ENCODE measurements around the gene ADAMTSL1.

Gene ADAMTSL1

GRCh38 chr9:18573021-18573556 is 99.1 kb downstream of the ADAMTSL1 start:
- H3K4me3 Mint-ChIP-seq = no peak overlapping the region
- H3K9me3 Mint-ChIP-seq = no peaks in the 10 kb centered on the region
- H3K27me3 Mint-ChIP-seq (ENCODE audit: low read depth) = no peaks in the 10 kb centered on the region
- H3K27ac Mint-ChIP-seq = no peak overlapping the region
- DNase-seq (ENCODE audit: low spot score) = no peak
- H3K36me3 Mint-ChIP-seq (ENCODE audit: low read depth) = no peaks in the 10 kb centered on the region
- H3K4me1 Mint-ChIP-seq (ENCODE audit: low read depth) = no peaks in the 10 kb centered on the region

- H3K27me3 Mint-ChIP-seq (ENCODE audit: low read depth) = no peaks in the 10 kb centered on the region
- no peaks in the 10 kb centered on the region for H3K36me3 Mint-ChIP-seq (ENCODE audit: low read depth)
- H3K9me3 Mint-ChIP-seq = no peaks in the 10 kb centered on the region
- H3K4me1 Mint-ChIP-seq (ENCODE audit: low read depth) = no peaks in the 10 kb centered on the region
- H3K4me3 Mint-ChIP-seq = no peak overlapping the region
- H3K27ac Mint-ChIP-seq = no peak overlapping the region
- DNase-seq (ENCODE audit: low spot score) = no peak
These were observed 101.7 kb downstream of the ADAMTSL1 start for GRCh38 chr9:18575686-18576085.

- Mint-ChIP-seq H3K27ac (no peak overlapping the region), H3K36me3 (ENCODE audit: low read depth) (no peaks in the 10 kb centered on the region), H3K27me3 (ENCODE audit: low read depth) (no peaks in the 10 kb centered on the region), H3K4me1 (ENCODE audit: low read depth) (no peaks in the 10 kb centered on the region), H3K4me3 (no peak overlapping the region), H3K9me3 (no peaks in the 10 kb centered on the region)
- DNase-seq (ENCODE audit: low spot score) = no peak
These were observed 105.6 kb downstream of the ADAMTSL1 start for GRCh38 chr9:18579536-18579935.

GRCh38 chr9:18580151-18580550 is 106.2 kb downstream of the ADAMTSL1 start:
- Mint-ChIP-seq H3K4me1 (ENCODE audit: low read depth) (no peaks in the 10 kb centered on the region), H3K9me3 (no peaks in the 10 kb centered on the region), H3K27me3 (ENCODE audit: low read depth) (no peaks in the 10 kb centered on the region), H3K27ac (no peak overlapping the region), H3K4me3 (no peak overlapping the region), H3K36me3 (ENCODE audit: low read depth) (no peaks in the 10 kb centered on the region)
- no peak for DNase-seq (ENCODE audit: low spot score)

- H3K4me3 Mint-ChIP-seq = no peak overlapping the region
- H3K9me3 Mint-ChIP-seq = peaks cover 1% of the 10 kb centered on the region
- H3K36me3 Mint-ChIP-seq (ENCODE audit: low read depth) = no peaks in the 10 kb centered on the region
- no peaks in the 10 kb centered on the region for H3K4me1 Mint-ChIP-seq (ENCODE audit: low read depth)
- H3K27ac Mint-ChIP-seq = no peak overlapping the region
- no peak for DNase-seq (ENCODE audit: low spot score)
- H3K27me3 Mint-ChIP-seq (ENCODE audit: low read depth) = no peaks in the 10 kb centered on the region
These were observed 112.0 kb downstream of the ADAMTSL1 start for GRCh38 chr9:18585996-18586395.

- Mint-ChIP-seq H3K4me3 (no peak overlapping the region), H3K4me1 (ENCODE audit: low read depth) (no peaks in the 10 kb centered on the region), H3K27ac (no peak overlapping the region), H3K9me3 (peaks cover 8% of the 10 kb centered on the region), H3K27me3 (ENCODE audit: low read depth) (no peaks in the 10 kb centered on the region), H3K36me3 (ENCODE audit: low read depth) (no peaks in the 10 kb centered on the region)
- no peak for DNase-seq (ENCODE audit: low spot score)
These were observed 114.0 kb downstream of the ADAMTSL1 start for GRCh38 chr9:18588002-18588401.

- Mint-ChIP-seq H3K4me1 (ENCODE audit: low read depth) (no peaks in the 10 kb centered on the region), H3K9me3 (peaks cover 11% of the 10 kb centered on the region), H3K4me3 (no peak overlapping the region), H3K36me3 (ENCODE audit: low read depth) (no peaks in the 10 kb centered on the region), H3K27ac (no peak overlapping the region), H3K27me3 (ENCODE audit: low read depth) (no peaks in the 10 kb centered on the region)
- DNase-seq (ENCODE audit: low spot score) = no peak
These were observed 117.3 kb downstream of the ADAMTSL1 start for GRCh38 chr9:18591261-18591660.

- Mint-ChIP-seq H3K27me3 (ENCODE audit: low read depth) (no peaks in the 10 kb centered on the region), H3K4me3 (no peak overlapping the region), H3K27ac (no peak overlapping the region), H3K4me1 (ENCODE audit: low read depth) (no peaks in the 10 kb centered on the region), H3K9me3 (peaks cover 11% of the 10 kb centered on the region), H3K36me3 (ENCODE audit: low read depth) (no peaks in the 10 kb centered on the region)
- no peak for DNase-seq (ENCODE audit: low spot score)
These were observed 120.9 kb downstream of the ADAMTSL1 start for GRCh38 chr9:18594837-18595236.

GRCh38 chr9:18595597-18595996 is 121.6 kb downstream of the ADAMTSL1 start:
- no peak for DNase-seq (ENCODE audit: low spot score)
- Mint-ChIP-seq H3K27ac (no peak overlapping the region), H3K27me3 (ENCODE audit: low read depth) (no peaks in the 10 kb centered on the region), H3K9me3 (peaks cover 11% of the 10 kb centered on the region), H3K4me3 (no peak overlapping the region), H3K4me1 (ENCODE audit: low read depth) (no peaks in the 10 kb centered on the region), H3K36me3 (ENCODE audit: low read depth) (no peaks in the 10 kb centered on the region)

- Mint-ChIP-seq H3K36me3 (ENCODE audit: low read depth) (no peaks in the 10 kb centered on the region), H3K27ac (no peak overlapping the region), H3K9me3 (peaks cover 3% of the 10 kb centered on the region), H3K4me1 (ENCODE audit: low read depth) (no peaks in the 10 kb centered on the region), H3K27me3 (ENCODE audit: low read depth) (no peaks in the 10 kb centered on the region), H3K4me3 (no peak overlapping the region)
- no peak for DNase-seq (ENCODE audit: low spot score)
These were observed 123.0 kb downstream of the ADAMTSL1 start for GRCh38 chr9:18596920-18597319.

GRCh38 chr9:18598969-18599368 is 125.0 kb downstream of the ADAMTSL1 start:
- no peaks in the 10 kb centered on the region for H3K36me3 Mint-ChIP-seq (ENCODE audit: low read depth)
- H3K4me1 Mint-ChIP-seq (ENCODE audit: low read depth) = no peaks in the 10 kb centered on the region
- H3K9me3 Mint-ChIP-seq = peaks cover 3% of the 10 kb centered on the region
- H3K27ac Mint-ChIP-seq = no peak overlapping the region
- DNase-seq (ENCODE audit: low spot score) = no peak
- H3K27me3 Mint-ChIP-seq (ENCODE audit: low read depth) = no peaks in the 10 kb centered on the region
- no peak overlapping the region for H3K4me3 Mint-ChIP-seq

- no peaks in the 10 kb centered on the region for H3K36me3 Mint-ChIP-seq (ENCODE audit: low read depth)
- no peaks in the 10 kb centered on the region for H3K9me3 Mint-ChIP-seq
- H3K27me3 Mint-ChIP-seq (ENCODE audit: low read depth) = no peaks in the 10 kb centered on the region
- H3K27ac Mint-ChIP-seq = no peak overlapping the region
- no peak overlapping the region for H3K4me3 Mint-ChIP-seq
- no peaks in the 10 kb centered on the region for H3K4me1 Mint-ChIP-seq (ENCODE audit: low read depth)
- DNase-seq (ENCODE audit: low spot score) = no peak
These were observed 127.1 kb downstream of the ADAMTSL1 start for GRCh38 chr9:18601026-18601425.

- H3K9me3 Mint-ChIP-seq = no peaks in the 10 kb centered on the region
- DNase-seq (ENCODE audit: low spot score) = no peak
- no peak overlapping the region for H3K4me3 Mint-ChIP-seq
- no peaks in the 10 kb centered on the region for H3K36me3 Mint-ChIP-seq (ENCODE audit: low read depth)
- no peak overlapping the region for H3K27ac Mint-ChIP-seq
- H3K4me1 Mint-ChIP-seq (ENCODE audit: low read depth) = no peaks in the 10 kb centered on the region
- no peaks in the 10 kb centered on the region for H3K27me3 Mint-ChIP-seq (ENCODE audit: low read depth)
These were observed 128.0 kb downstream of the ADAMTSL1 start for GRCh38 chr9:18601956-18602355.

GRCh38 chr9:18604767-18605730 is 131.1 kb downstream of the ADAMTSL1 start:
- Mint-ChIP-seq H3K4me1 (ENCODE audit: low read depth) (no peaks in the 10 kb centered on the region), H3K9me3 (no peaks in the 10 kb centered on the region), H3K27ac (no peak overlapping the region), H3K4me3 (no peak overlapping the region), H3K27me3 (ENCODE audit: low read depth) (no peaks in the 10 kb centered on the region), H3K36me3 (ENCODE audit: low read depth) (no peaks in the 10 kb centered on the region)
- no peak for DNase-seq (ENCODE audit: low spot score)
